A673 (cell line): ENCODE results near the gene RALGAPB.

Experiments used
- EZH2 ChIP-seq: fragments of 200-600 bp; sonication (generic); IDR thresholded peaks from 2 replicates; pipeline ENCODE4 v1.6.1; 2017; ENCODE audit warnings: borderline replicate concordance, low read depth, mild to moderate bottlenecking, mixed read lengths, antibody characterized with exemption, low read length; ENCODE audit not compliant: poor library complexity, severe bottlenecking
- TF ChIP-seq, protein P1 (sequence below): fragments of 300-800, 200-600 bp; sonication (generic); conservative IDR thresholded peaks from 2 replicates; pipeline ENCODE4 v1.5.1; 2017; ENCODE audit warnings: low read depth, mild to moderate bottlenecking, antibody characterized with exemption, low read length, moderate library complexity, mixed read lengths

DNA sequence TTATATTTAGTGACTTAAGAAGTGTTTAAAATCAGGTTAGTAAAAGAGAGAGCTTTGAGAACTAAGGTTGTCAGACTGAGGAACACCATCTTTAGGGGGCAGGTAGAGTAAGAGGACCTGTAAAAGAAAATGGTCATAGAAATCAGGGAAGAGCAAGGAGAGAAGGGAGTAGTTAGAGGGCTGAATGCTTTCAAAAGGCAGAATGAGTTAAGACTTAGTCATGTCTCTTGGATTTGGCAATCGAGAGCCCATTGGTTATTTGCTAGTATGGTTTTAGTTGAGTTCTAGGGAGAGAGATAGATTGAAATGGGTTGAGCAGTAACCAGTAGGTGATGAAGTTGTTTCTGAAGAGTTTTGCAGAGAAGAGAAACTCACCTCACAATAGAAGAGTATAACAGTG lies 51.1 kb downstream of the RALGAPB start:
- TF ChIP-seq, protein P1, sequence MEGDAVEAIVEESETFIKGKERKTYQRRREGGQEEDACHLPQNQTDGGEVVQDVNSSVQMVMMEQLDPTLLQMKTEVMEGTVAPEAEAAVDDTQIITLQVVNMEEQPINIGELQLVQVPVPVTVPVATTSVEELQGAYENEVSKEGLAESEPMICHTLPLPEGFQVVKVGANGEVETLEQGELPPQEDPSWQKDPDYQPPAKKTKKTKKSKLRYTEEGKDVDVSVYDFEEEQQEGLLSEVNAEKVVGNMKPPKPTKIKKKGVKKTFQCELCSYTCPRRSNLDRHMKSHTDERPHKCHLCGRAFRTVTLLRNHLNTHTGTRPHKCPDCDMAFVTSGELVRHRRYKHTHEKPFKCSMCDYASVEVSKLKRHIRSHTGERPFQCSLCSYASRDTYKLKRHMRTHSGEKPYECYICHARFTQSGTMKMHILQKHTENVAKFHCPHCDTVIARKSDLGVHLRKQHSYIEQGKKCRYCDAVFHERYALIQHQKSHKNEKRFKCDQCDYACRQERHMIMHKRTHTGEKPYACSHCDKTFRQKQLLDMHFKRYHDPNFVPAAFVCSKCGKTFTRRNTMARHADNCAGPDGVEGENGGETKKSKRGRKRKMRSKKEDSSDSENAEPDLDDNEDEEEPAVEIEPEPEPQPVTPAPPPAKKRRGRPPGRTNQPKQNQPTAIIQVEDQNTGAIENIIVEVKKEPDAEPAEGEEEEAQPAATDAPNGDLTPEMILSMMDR, result no peak
- TF ChIP-seq EZH2, result no peak
